HCT116 (cell line): Measurements from ENCODE around the gene DOHH. TPM values are rescaled to one million over a fixed set of nuclear protein-coding genes. Genes with fewer than 3 reads are reported as not detected.

Experiments used
- ATAC-seq: fragments of 200-7000 bp; cut with Tn5 transposase; 2 replicates; pipeline ENCODE4 v1.9.1; 2020; ENCODE audit warnings: mild to moderate bottlenecking, moderate library complexity
- BruUV-seq: library from RNA; stranded (reverse); fragments of 400-500 nt; replicated peaks from 2 replicates; lab custom pipeline; 2021; lab: Mats Ljungman, UMichigan
- CTCF ChIA-PET: fragments of 300-600 bp; sonication (Branson Sonifier 250); formaldehyde crosslinking; loops from one replicate; lab custom pipeline; 2021; ENCODE audit warnings: antibody characterized with exemption; lab: Charles Lee
- POLR2A ChIA-PET: fragments of 300-600, 350-600 bp; sonication (Branson Sonifier 250); formaldehyde crosslinking; loops from one replicate; lab custom pipeline; 2021; ENCODE audit warnings: antibody characterized with exemption; lab: Charles Lee
- RAD21 ChIA-PET, 2 experiments: fragments of 300-600 bp; sonication (Branson Sonifier 250); formaldehyde crosslinking; loops; one replicate each; lab custom pipeline; 2023; ENCODE audit warnings: low total read pairs in 2 of 2; ENCODE audit not compliant: uncharacterized antibody in 2 of 2, unreplicated experiment in 2 of 2, low non-redundant PET in 1 of 2; lab: Charles Lee
- DNase-seq: peaks from one replicate; pipeline ENCODE4 v3.0.0-alpha.2; 2010; ENCODE audit warnings: low read depth, low spot score
- H2AFZ ChIP-seq: fragments of 200-600 bp; shearing (Covaris generic), sonication (generic); 2 replicates; pipeline ENCODE4 v1.6.1; 2017; ENCODE audit warnings: low read depth, mixed run types, mixed read lengths, antibody characterized with exemption, low read length; ENCODE audit not compliant: poor library complexity, severe bottlenecking
- H3K27ac ChIP-seq: 2 replicates; pipeline ENCODE4 v1.5.1; 2012; ENCODE audit warnings: low read depth, low read length
- H3K27me3 ChIP-seq: fragments of 200-600 bp; sonication (generic); 2 replicates; pipeline ENCODE4 v1.6.1; 2016; ENCODE audit warnings: mixed run types, low read length, mixed read lengths; ENCODE audit not compliant: insufficient read depth
- H3K36me3 ChIP-seq, 2 experiments: fragments of 200-500 bp in 1 of 2; fragments of 200-600 bp in 1 of 2; sonication (Bioruptor generic) in 1 of 2; sonication (generic) in 1 of 2; 2 replicates each; pipeline versions ENCODE4 v1.5.1 to v1.6.1; 2014 to 2016; ENCODE audit warnings: low read length in 2 of 2, inconsistent platforms in 1 of 2, mixed read lengths in 1 of 2, mixed run types in 1 of 2; ENCODE audit not compliant: insufficient read depth in 2 of 2, control insufficient read depth in 1 of 2
- H3K4me1 ChIP-seq, 2 experiments: fragments of 200-600 bp in 1 of 2; sonication (generic) in 1 of 2; 2 replicates each; pipeline versions ENCODE4 v1.5.1 to v1.6.1; 2012 to 2017; ENCODE audit warnings: low read length in 2 of 2, inconsistent platforms in 1 of 2, mild to moderate bottlenecking in 1 of 2, mixed read lengths in 1 of 2, mixed run types in 1 of 2, moderate library complexity in 1 of 2; ENCODE audit not compliant: insufficient read depth in 2 of 2, control insufficient read depth in 1 of 2
- H3K4me2 ChIP-seq: fragments of 200-600 bp; sonication (generic); 2 replicates; pipeline ENCODE4 v1.6.1; 2017; ENCODE audit warnings: mixed run types, low read length, mixed read lengths
- H3K4me3 ChIP-seq, 2 experiments: fragments of 200-600 bp in 1 of 2; sonication (generic) in 1 of 2; replicated peaks in 1 of 2; 2 replicates each; pipeline ENCODE4 v1.5.1; 2011 to 2016; ENCODE audit warnings: low read length in 2 of 2, control low read depth in 1 of 2, low read depth in 1 of 2, mild to moderate bottlenecking in 1 of 2, mixed read lengths in 1 of 2, mixed run types in 1 of 2
- H3K79me2 ChIP-seq: fragments of 200-600 bp; sonication (generic); 2 replicates; pipeline ENCODE4 v1.6.1; 2017; ENCODE audit warnings: mild to moderate bottlenecking, mixed run types, low read length, moderate library complexity, mixed read lengths; ENCODE audit not compliant: insufficient read depth
- H3K9ac ChIP-seq: fragments of 200-600 bp; sonication (generic); 2 replicates; pipeline ENCODE4 v1.6.1; 2016; ENCODE audit warnings: low read length, mixed read lengths
- H3K9me2 ChIP-seq: fragments of 200-600 bp; sonication (generic), shearing (Covaris generic); 2 replicates; pipeline ENCODE4 v1.6.1; 2017; ENCODE audit warnings: mixed run types, mild to moderate bottlenecking, moderate library complexity; ENCODE audit not compliant: insufficient read depth
- H3K9me3 ChIP-seq, 2 experiments: fragments of 200-500 bp in 1 of 2; fragments of 200-600 bp in 1 of 2; sonication (Bioruptor generic) in 1 of 2; sonication (generic) in 1 of 2; 2 replicates each; pipeline ENCODE4 v1.6.1; 2014 to 2017; ENCODE audit warnings: low read length in 2 of 2, mixed read lengths in 2 of 2, inconsistent platforms in 1 of 2, low read depth in 1 of 2, mild to moderate bottlenecking in 1 of 2, mixed run types in 1 of 2, moderate library complexity in 1 of 2; ENCODE audit not compliant: control insufficient read depth in 1 of 2, insufficient read depth in 1 of 2
- H4K20me1 ChIP-seq: fragments of 200-600 bp; sonication (generic), shearing (Covaris generic); 2 replicates; pipeline ENCODE4 v1.6.1; 2017; ENCODE audit warnings: mixed run types, mild to moderate bottlenecking, moderate library complexity; ENCODE audit not compliant: insufficient read depth
- CEBPB ChIP-seq: IDR thresholded peaks from 2 replicates; pipeline ENCODE4 v1.6.1; 2012; ENCODE audit warnings: low read depth
- EZH2phosphoT487 ChIP-seq: fragments of 200-600 bp; IDR thresholded peaks from 2 replicates; pipeline ENCODE4 v1.6.1; 2018; ENCODE audit warnings: antibody characterized with exemption, borderline replicate concordance
- JUND ChIP-seq: IDR thresholded peaks from 2 replicates; pipeline ENCODE4 v1.6.1; 2012
- POLR2A ChIP-seq: IDR thresholded peaks from 2 replicates; pipeline ENCODE4 v1.7.0; 2011; ENCODE audit warnings: borderline replicate concordance; ENCODE audit not compliant: insufficient read depth, insufficient read length; ENCODE audit errors: extremely low read depth
- RAD21 ChIP-seq: IDR thresholded peaks from 2 replicates; pipeline ENCODE4 v1.6.1; 2012; ENCODE audit warnings: low read depth, mild to moderate bottlenecking
- SP1 ChIP-seq: IDR thresholded peaks from 2 replicates; pipeline ENCODE4 v1.6.1; 2012; ENCODE audit warnings: low read depth
- TCF7L2 ChIP-seq: IDR thresholded peaks from 2 replicates; pipeline ENCODE4 v1.7.0; 2011; ENCODE audit warnings: borderline replicate concordance, inconsistent platforms; ENCODE audit not compliant: insufficient read depth, insufficient read length; ENCODE audit errors: extremely low read depth
- YY1 ChIP-seq: IDR thresholded peaks from 2 replicates; pipeline ENCODE4 v1.6.1; 2011; ENCODE audit warnings: low read length, low read depth, moderate library complexity, mild to moderate bottlenecking; ENCODE audit not compliant: insufficient replicate concordance; ENCODE audit errors: extremely low read depth
- ZBTB33 ChIP-seq: IDR thresholded peaks from 2 replicates; pipeline ENCODE4 v1.6.1; 2011; ENCODE audit warnings: mild to moderate bottlenecking, low read length, moderate library complexity; ENCODE audit not compliant: insufficient replicate concordance; ENCODE audit errors: extremely low read depth
- intact Hi-C: fragments of 100-400 bp; cut with micrococcal nuclease; formaldehyde crosslinking; loops from 2 replicates; pipeline ENCODE4 v1.10.0; 2022
- total RNA-seq: library from RNA; stranded (reverse); gene quantifications from one replicate; pipeline ENCODE4 v1.2.1, GENCODE V29; 2021; ENCODE audit not compliant: unreplicated experiment
- TF ChIP-seq, protein P1 (sequence below): IDR thresholded peaks from 2 replicates; pipeline ENCODE4 v1.6.1; 2012; ENCODE audit warnings: low read depth
- TF ChIP-seq, protein P2 (sequence below): IDR thresholded peaks from 2 replicates; pipeline ENCODE4 v1.6.1; 2012
- TF ChIP-seq, protein P3 (sequence below), 3 experiments: fragments of 200-600 bp in 1 of 3; sonication (generic) in 1 of 3; IDR thresholded peaks in 2 of 3; conservative IDR thresholded peaks in 1 of 3; 2 replicates each; pipeline ENCODE4 v1.5.1; 2012 to 2017; ENCODE audit warnings: low read depth in 2 of 3, low read length in 2 of 3, antibody characterized with exemption in 1 of 3, borderline replicate concordance in 1 of 3, control low read depth in 1 of 3, mild to moderate bottlenecking in 1 of 3, mixed read lengths in 1 of 3, mixed run types in 1 of 3, moderate library complexity in 1 of 3; ENCODE audit not compliant: insufficient read depth in 1 of 3

The DOHH gene
- total RNA-seq, 1 experiment from 2014 or later: 20.9 TPM

- Histone ChIP-seq H3K27me3 (no peaks in the 10 kb centered on the region), H3K79me2 (peaks cover 80% of the 10 kb centered on the region), H3K4me1 (peaks cover 3 to 13% of the 10 kb centered on the region in 2 experiments; a peak in 2 of 4 replicates), H3K9ac (no peak overlapping the region), H3K27ac (no peak overlapping the region), H3K4me2 (no peak overlapping the region), H3K4me3 (no peak overlapping the region), H2AFZ (no peak overlapping the region), H3K36me3 (peaks cover 5 to 8% of the 10 kb centered on the region in 2 experiments; a peak in 2 of 4 replicates), H4K20me1 (no peaks in the 10 kb centered on the region), H3K9me3 (no peaks in the 10 kb centered on the region), H3K9me2 (no peaks in the 10 kb centered on the region)
- ChIA-PET RAD21 (no interaction called here), CTCF (no interaction called here), POLR2A (no interaction called here)
- BruUV-seq: no TSS peak
- DNase-seq (no peak), ATAC-seq (no peak)
- intact Hi-C loops: no loop called here
- TF ChIP-seq SP1: no peak
- TF ChIP-seq, all 23 proteins: peak for 0
Measured at GRCh38 chr19:3518659-3519058, 18.2 kb upstream of the DOHH start.

- ChIA-PET RAD21 (no interaction called here), POLR2A (no interaction called here), CTCF (no interaction called here)
- Histone ChIP-seq H2AFZ (no peak overlapping the region), H3K27ac (no peak overlapping the region), H3K4me2 (no peak overlapping the region), H4K20me1 (no peaks in the 10 kb centered on the region), H3K36me3 (peaks cover 5 to 8% of the 10 kb centered on the region in 2 experiments; a peak in 2 of 4 replicates), H3K79me2 (peaks cover 84% of the 10 kb centered on the region), H3K9me3 (no peaks in the 10 kb centered on the region), H3K4me1 (peaks cover 3 to 13% of the 10 kb centered on the region in 2 experiments; a peak in 2 of 4 replicates), H3K27me3 (no peaks in the 10 kb centered on the region), H3K9ac (no peak overlapping the region), H3K9me2 (no peaks in the 10 kb centered on the region), H3K4me3 (no peak overlapping the region)
- intact Hi-C loops: no loop called here
- ATAC-seq: no peak
- no peak for DNase-seq
- BruUV-seq: no TSS peak
- no peak for TF ChIP-seq ZBTB33
- TF ChIP-seq, protein P1, sequence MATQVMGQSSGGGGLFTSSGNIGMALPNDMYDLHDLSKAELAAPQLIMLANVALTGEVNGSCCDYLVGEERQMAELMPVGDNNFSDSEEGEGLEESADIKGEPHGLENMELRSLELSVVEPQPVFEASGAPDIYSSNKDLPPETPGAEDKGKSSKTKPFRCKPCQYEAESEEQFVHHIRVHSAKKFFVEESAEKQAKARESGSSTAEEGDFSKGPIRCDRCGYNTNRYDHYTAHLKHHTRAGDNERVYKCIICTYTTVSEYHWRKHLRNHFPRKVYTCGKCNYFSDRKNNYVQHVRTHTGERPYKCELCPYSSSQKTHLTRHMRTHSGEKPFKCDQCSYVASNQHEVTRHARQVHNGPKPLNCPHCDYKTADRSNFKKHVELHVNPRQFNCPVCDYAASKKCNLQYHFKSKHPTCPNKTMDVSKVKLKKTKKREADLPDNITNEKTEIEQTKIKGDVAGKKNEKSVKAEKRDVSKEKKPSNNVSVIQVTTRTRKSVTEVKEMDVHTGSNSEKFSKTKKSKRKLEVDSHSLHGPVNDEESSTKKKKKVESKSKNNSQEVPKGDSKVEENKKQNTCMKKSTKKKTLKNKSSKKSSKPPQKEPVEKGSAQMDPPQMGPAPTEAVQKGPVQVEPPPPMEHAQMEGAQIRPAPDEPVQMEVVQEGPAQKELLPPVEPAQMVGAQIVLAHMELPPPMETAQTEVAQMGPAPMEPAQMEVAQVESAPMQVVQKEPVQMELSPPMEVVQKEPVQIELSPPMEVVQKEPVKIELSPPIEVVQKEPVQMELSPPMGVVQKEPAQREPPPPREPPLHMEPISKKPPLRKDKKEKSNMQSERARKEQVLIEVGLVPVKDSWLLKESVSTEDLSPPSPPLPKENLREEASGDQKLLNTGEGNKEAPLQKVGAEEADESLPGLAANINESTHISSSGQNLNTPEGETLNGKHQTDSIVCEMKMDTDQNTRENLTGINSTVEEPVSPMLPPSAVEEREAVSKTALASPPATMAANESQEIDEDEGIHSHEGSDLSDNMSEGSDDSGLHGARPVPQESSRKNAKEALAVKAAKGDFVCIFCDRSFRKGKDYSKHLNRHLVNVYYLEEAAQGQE: no peak
- no peak for TF ChIP-seq POLR2A
- no peak for TF ChIP-seq CEBPB
- no peak for TF ChIP-seq YY1
- no peak for TF ChIP-seq JUND
- no peak for TF ChIP-seq EZH2phosphoT487
- no peak for TF ChIP-seq RAD21
- TF ChIP-seq, protein P2, sequence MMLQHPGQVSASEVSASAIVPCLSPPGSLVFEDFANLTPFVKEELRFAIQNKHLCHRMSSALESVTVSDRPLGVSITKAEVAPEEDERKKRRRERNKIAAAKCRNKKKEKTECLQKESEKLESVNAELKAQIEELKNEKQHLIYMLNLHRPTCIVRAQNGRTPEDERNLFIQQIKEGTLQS: no peak
- no peak for TF ChIP-seq TCF7L2
- TF ChIP-seq, protein P3, sequence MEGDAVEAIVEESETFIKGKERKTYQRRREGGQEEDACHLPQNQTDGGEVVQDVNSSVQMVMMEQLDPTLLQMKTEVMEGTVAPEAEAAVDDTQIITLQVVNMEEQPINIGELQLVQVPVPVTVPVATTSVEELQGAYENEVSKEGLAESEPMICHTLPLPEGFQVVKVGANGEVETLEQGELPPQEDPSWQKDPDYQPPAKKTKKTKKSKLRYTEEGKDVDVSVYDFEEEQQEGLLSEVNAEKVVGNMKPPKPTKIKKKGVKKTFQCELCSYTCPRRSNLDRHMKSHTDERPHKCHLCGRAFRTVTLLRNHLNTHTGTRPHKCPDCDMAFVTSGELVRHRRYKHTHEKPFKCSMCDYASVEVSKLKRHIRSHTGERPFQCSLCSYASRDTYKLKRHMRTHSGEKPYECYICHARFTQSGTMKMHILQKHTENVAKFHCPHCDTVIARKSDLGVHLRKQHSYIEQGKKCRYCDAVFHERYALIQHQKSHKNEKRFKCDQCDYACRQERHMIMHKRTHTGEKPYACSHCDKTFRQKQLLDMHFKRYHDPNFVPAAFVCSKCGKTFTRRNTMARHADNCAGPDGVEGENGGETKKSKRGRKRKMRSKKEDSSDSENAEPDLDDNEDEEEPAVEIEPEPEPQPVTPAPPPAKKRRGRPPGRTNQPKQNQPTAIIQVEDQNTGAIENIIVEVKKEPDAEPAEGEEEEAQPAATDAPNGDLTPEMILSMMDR (IDR thresholded peaks at IDR 0.05 in 2 of 3, conservative IDR thresholded peaks at IDR 0.05 in 1 of 3; ENCODE audit: borderline replicate concordance in 1 of 3, insufficient read depth in 1 of 3, low read depth in 2 of 3, low read length in 2 of 3): no peak
Measured at GRCh38 chr19:3518255-3518654, 17.8 kb upstream of the DOHH start.
